Adrenal gland (tissue), 12 donors: Measurements from ENCODE around the gene EGFLAM. TPM values are rescaled to one million over a fixed set of nuclear protein-coding genes. Genes with fewer than 3 reads are reported as not detected.

Source experiments
- DNase-seq, 7 donors: peaks; one replicate each; pipeline ENCODE4 v3.0.0-alpha.2; 2019 to 2020
- H3K27ac ChIP-seq, 5 donors: fragments of 200-600 bp; sonication (generic) in 4 of 5; 1 replicate in 3 of 5; 2 replicates in 2 of 5; pipeline versions ENCODE4 v1.5.1 to v1.8.0; 2016 to 2020; ENCODE audit warnings: mild to moderate bottlenecking in 1 of 5
- H3K27me3 ChIP-seq: fragments of 200-600 bp; 2 replicates; pipeline ENCODE4 v1.8.0; 2021
- H3K36me3 ChIP-seq, 2 donors: fragments of 200-600 bp; replicated peaks in 1 of 2; 1 replicate in 1 of 2; 2 replicates in 1 of 2; pipeline versions ENCODE4 v1.5.1 to v1.8.0; 2018 to 2022
- H3K4me1 ChIP-seq, 2 donors: fragments of 200-600 bp; replicated peaks in 1 of 2; 1 replicate in 1 of 2; 2 replicates in 1 of 2; pipeline versions ENCODE4 v1.5.1 to v1.8.0; 2018 to 2021
- H3K4me3 ChIP-seq, 4 donors: fragments of 200-600 bp; sonication (generic) in 3 of 4; one replicate each; pipeline ENCODE4 v1.5.1; 2016 to 2018
- H3K9me3 ChIP-seq, 3 donors: fragments of 200-600 bp; sonication (generic) in 1 of 3; replicated peaks in 1 of 3; 1 replicate in 2 of 3; 2 replicates in 1 of 3; pipeline versions ENCODE4 v1.5.1 to v1.8.0; 2016 to 2021
- CTCF ChIP-seq, 6 experiments: fragments of 450-650 bp in 4 of 6; fragments of 200-600 bp in 2 of 6; sonication (generic) in 1 of 6; IDR thresholded peaks; 1 replicate in 5 of 6; 2 replicates in 1 of 6; pipeline versions ENCODE4 v1.5.1 to v1.8.0; 2016 to 2021; ENCODE audit warnings: antibody characterized with exemption in 6 of 6, mild to moderate bottlenecking in 2 of 6, moderate library complexity in 1 of 6
- POLR2A ChIP-seq, 2 donors: fragments of 450-650 bp; IDR thresholded peaks; one replicate each; pipeline ENCODE4 v1.6.1; 2017; ENCODE audit warnings: antibody characterized with exemption in 2 of 2, mild to moderate bottlenecking in 2 of 2, moderate library complexity in 1 of 2
- WGBS, 4 donors: extraction: QIAGEN DNeasy Blood & Tissue Kit in 2 of 4; methylation state at CpG; one replicate each; pipeline versions ENCODE4 v1.1.5 to v1.1.7; 2013 to 2017; 5-methylcytosine and 5-hydroxymethylcytosine counted together
- intact Hi-C, 2 donors: fragments of 100-400 bp; cut with DNase I; formaldehyde crosslinking; loops; one replicate each; pipeline versions ENCODE4 v1.14.1 to v1.15.0; 2022 to 2023
- polyA plus RNA-seq, 3 donors: library from polyadenylated mRNA; stranded (reverse); fragments of 200-250 nt in 2 of 3; fragments of 350-450 nt in 1 of 3; fragmentation: Illumina TruSeq in 1 of 3; extraction: RNeasy Lipid Tissue Mini Kit (QIAGEN cat#74804) in 1 of 3; gene quantifications; one replicate each; pipeline ENCODE4 v1.2.3, GENCODE V29; 2013 to 2014
- total RNA-seq, 9 donors: library from RNA; depleted of rRNA in 4 of 9; stranded (reverse); fragments of >200 nt in 4 of 9; fragments of 120-200 nt in 1 of 9; fragmentation: NEBNext Ultra II Directional in 1 of 9; extraction: Animal tissue kit (Norgen Biotek cat#: 25700) in 1 of 9; gene quantifications; one replicate each; pipeline versions ENCODE4 v1.1.0 to v1.2.4, GENCODE V29; 2013 to 2023
- donor health status: healthy with polysubstance abuse.
- donor health status: Bipolar disorder and iron deficiency.
- donor health status: DM: yes; HTN: yes; CAD: no.
- donor health status: DM: no; HTN: no; CAD: no.
- donor health status: DM: no; HTN: no; CAD: no.
- donor health status: DM: yes; HTN: yes; CAD: no.

EGFLAM gene
- total and polyA plus RNA-seq, 12 donors, result 4.4 to 29.0 (median 16.1) TPM

DNA sequence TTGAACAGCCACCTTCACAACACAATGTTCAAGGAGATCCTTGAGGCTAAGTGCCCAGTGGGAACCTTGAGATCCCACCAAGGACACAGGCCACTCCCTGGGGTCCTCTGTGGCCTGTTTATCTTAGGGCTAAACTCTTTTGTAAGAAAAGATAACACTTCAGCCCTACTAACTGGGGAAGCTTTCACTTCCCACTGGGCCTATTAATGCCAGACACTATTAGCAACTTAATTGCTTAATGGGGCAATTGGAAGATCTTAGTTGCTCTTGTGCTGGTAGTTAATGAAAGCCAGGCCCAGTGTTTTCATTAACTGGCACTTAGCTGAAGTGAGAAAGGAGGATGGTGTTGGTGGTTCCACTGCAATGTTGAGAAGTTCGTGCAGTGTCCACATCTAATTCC lies 117.1 kb downstream of the EGFLAM start:
- no peak for DNase-seq
- Histone ChIP-seq H3K27ac (no peak overlapping the region), H3K9me3 (no peaks in the 10 kb centered on the region), H3K36me3 (no peaks in the 10 kb centered on the region), H3K27me3 (no peaks in the 10 kb centered on the region), H3K4me1 (no peaks in the 10 kb centered on the region), H3K4me3 (no peak overlapping the region)
- WGBS, 4 donors, result 83 to 100% (median 87%) methylated on average over 1 of the region's 1 CpG
- no peak for TF ChIP-seq POLR2A (IDR thresholded peaks at IDR 0.05)
- no peak for TF ChIP-seq CTCF (IDR thresholded peaks at IDR 0.05)
- intact Hi-C loops, result no loop called here

DNA sequence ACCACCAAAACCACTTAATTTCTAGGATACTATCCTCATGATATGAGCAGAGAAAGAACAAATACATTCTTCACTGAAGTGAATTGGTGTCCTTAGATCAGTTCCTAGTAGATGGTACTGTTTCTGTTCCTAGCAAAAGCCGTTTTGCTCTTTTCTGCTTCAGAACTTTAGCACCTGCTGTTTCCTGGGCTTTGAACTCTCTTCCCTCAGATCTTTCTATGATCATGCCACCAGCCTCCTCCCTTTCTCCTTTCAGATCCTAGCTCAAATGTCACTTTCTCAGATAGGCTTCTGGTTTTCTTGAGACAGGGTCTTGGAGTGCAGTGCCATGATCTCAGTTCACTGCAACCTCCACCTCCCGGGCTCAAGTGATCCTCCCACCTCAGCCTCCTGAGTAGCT lies 118.0 kb downstream of the EGFLAM start:
- H3K9me3 ChIP-seq, result no peaks in the 10 kb centered on the region
- no peak overlapping the region for H3K27ac ChIP-seq
- H3K36me3 ChIP-seq, result no peaks in the 10 kb centered on the region
- no peaks in the 10 kb centered on the region for H3K27me3 ChIP-seq
- WGBS, 4 donors, result 74 to 88% (median 82%) methylated on average over 2 of the region's 2 CpGs
- intact Hi-C loops, result no loop called here
- no peak overlapping the region for H3K4me3 ChIP-seq
- no peak for DNase-seq
- no peak for TF ChIP-seq POLR2A (IDR thresholded peaks at IDR 0.05)
- no peak for TF ChIP-seq CTCF (IDR thresholded peaks at IDR 0.05)
- no peaks in the 10 kb centered on the region for H3K4me1 ChIP-seq

DNA sequence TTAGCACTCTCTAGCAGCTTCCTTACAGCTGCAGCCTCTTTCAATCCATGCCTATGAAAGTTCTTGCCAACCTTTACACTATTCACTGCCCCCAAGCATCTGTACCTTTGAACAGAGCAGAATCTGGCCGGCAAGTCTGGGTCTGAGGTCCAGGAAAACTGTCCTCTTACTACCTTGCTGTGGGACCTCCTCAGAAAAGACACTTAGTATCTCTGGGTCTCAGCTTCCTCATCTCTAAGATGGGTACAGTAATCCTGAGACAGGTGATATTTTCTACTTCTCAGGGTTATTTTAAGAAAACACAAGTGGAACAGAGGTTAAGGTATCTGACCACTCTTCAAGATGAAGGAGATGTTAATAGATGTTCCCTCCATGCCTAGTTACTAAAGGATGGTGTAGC lies 120.2 kb downstream of the EGFLAM start:
- TF ChIP-seq CTCF (IDR thresholded peaks at IDR 0.05) (no peak), POLR2A (IDR thresholded peaks at IDR 0.05) (no peak)
- H3K36me3 ChIP-seq, result no peaks in the 10 kb centered on the region
- no peak overlapping the region for H3K4me3 ChIP-seq
- 78 to 90% (median 88%) methylated on average over 1 of the region's 1 CpG for WGBS, 4 donors
- H3K27me3 ChIP-seq, result no peaks in the 10 kb centered on the region
- H3K27ac ChIP-seq, result no peak overlapping the region
- H3K9me3 ChIP-seq, result no peaks in the 10 kb centered on the region
- DNase-seq, result no peak
- no peaks in the 10 kb centered on the region for H3K4me1 ChIP-seq
- intact Hi-C loops, result no loop called here

DNA sequence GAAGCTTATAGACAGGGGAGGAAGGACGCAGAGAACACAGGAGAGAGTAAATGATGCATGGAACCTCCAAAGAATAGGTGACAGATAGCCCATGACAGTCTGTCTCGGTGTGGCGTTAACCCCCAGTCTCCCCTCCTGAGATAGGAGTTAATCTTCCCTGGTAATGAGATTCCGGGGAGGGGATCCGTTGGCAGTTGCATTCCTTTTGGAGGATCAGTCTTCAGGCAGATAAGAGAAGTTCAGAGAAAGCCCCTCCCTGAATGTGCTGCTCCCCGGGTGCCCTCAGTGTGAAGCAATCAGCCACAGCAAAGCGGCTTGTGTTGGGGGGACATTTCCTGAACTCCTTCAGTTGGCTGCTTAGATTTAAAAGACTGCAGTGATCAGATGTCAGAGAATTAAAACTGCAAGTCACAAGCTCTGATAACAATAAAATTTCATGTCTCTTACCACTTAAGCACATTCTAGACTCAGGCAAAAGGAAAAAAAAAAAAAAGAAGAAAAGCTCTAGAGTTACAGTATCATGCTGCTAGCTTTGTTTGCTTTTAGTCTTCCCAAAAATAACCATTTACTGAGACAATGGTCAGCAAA lies 121.1 kb downstream of the EGFLAM start:
- intact Hi-C loops, result no loop called here

More for the DNA sequence above, 121.1 kb downstream of the EGFLAM start:
- no peaks in the 10 kb centered on the region for H3K36me3 ChIP-seq
- WGBS, 4 donors, result 34 to 42% (median 39%) methylated on average over 5 to 7 of the region's 7 CpGs
- no peak for TF ChIP-seq POLR2A (IDR thresholded peaks at IDR 0.05)
- TF ChIP-seq CTCF (IDR thresholded peaks at IDR 0.05), result no peak
- H3K4me3 ChIP-seq, result no peak overlapping the region
- no peaks in the 10 kb centered on the region for H3K4me1 ChIP-seq
- H3K27ac ChIP-seq, result no peak overlapping the region
- DNase-seq, result peak in 1 of 7 donors; percentile 19
- no peaks in the 10 kb centered on the region for H3K27me3 ChIP-seq
- no peaks in the 10 kb centered on the region for H3K9me3 ChIP-seq
